Cardiac fibroblast (primary cell): Measurements from ENCODE around the gene EFCAB10.
A peak's percentile ranks its signal among the peaks of the same experiment; 100 is the strongest.

Experiments
- DNase-seq, 2 donors: peaks; one replicate each; pipeline versions ENCODE4 v3.0.0 to v3.0.0-alpha.2; 2010; ENCODE audit warnings: low read depth in 2 of 2
- H3K4me3 ChIP-seq, 2 donors: replicated peaks in 1 of 2; 1 replicate in 1 of 2; 2 replicates in 1 of 2; pipeline ENCODE4 v1.5.1; 2011; ENCODE audit warnings: low read depth in 2 of 2, low read length in 2 of 2, mild to moderate bottlenecking in 2 of 2, moderate library complexity in 1 of 2
- CTCF ChIP-seq: IDR thresholded peaks from one replicate; pipeline ENCODE4 v1.5.1; 2011; ENCODE audit warnings: low read depth, mild to moderate bottlenecking, low read length, inconsistent platforms

Gene EFCAB10

GRCh38 chr7:105571891-105572290, 9.4 kb downstream of the EFCAB10 start:
- H3K4me3 ChIP-seq: no peak overlapping the region
- no peak for TF ChIP-seq CTCF
- DNase-seq: no peak

DNA sequence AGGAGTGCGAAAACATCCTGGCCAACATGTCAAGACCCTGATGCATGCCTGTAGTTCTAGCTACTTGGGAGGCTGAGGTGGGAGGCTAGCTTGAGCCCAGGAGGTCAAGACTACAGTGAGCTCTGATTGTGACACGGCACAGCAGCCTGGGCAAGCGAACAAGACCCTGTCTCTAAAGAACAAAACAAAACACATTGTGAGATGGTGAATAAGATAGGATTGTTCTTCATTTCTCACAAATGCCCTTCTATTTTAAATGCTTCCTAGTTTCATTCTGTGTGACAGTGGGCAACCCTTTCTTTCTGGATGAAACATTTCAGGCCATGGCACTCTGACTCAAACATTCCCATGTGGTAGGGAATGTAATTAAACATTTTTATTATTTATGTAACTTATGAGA, 13.5 kb downstream of the EFCAB10 start:
- no peak for TF ChIP-seq CTCF
- DNase-seq: no peak
- no peak overlapping the region for H3K4me3 ChIP-seq

- TF ChIP-seq CTCF: no peak
- H3K4me3 ChIP-seq: no peak overlapping the region
- DNase-seq: no peak
Measured at GRCh38 chr7:105567024-105567423, 14.3 kb downstream of the EFCAB10 start.

DNA sequence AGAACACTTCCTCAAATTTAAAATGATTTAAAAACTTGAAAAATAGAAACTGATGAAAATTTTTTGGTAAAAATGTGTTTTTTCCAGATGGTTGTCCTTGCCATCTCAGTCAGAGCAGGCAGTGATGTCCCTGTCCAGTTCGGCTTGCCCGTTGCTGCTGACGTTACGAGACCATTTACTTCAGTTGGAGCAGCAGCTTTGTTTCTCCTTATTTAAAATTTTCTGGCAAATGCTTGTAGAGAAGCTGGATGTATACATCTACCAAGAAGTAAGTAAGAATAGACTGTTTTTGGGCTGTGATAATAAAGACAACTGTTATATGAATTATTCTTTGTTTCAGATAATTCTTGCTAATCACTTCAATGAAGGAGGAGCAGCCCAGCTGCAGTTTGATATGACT, 16.1 kb downstream of the EFCAB10 start:
- H3K4me3 ChIP-seq: no peak overlapping the region
- TF ChIP-seq CTCF: no peak
- no peak for DNase-seq

- no peak for DNase-seq
- no peak overlapping the region for H3K4me3 ChIP-seq
- no peak for TF ChIP-seq CTCF
Measured at GRCh38 chr7:105559926-105560325, 21.4 kb downstream of the EFCAB10 start.

GRCh38 chr7:105538339-105538738, 43.0 kb downstream of the EFCAB10 start:
- no peak for DNase-seq
- no peak overlapping the region for H3K4me3 ChIP-seq
- TF ChIP-seq CTCF: no peak

GRCh38 chr7:105532709-105533460, 48.4 kb downstream of the EFCAB10 start:
- no peak for TF ChIP-seq CTCF
- peak in 1 of 2 donors; percentile 0 for DNase-seq
- peak overlapping the region; percentile 99 for H3K4me3 ChIP-seq
